ENCODE measurements around the gene VCAN. TPM values are rescaled to one million over a fixed set of nuclear protein-coding genes. Genes with fewer than 3 reads are reported as not detected.

VCAN gene
- total and polyA plus RNA-seq, 2 of the 8 experiments (the other 6 are each of a cell fraction or from before 2014, with no cell fraction given): 146 to 404 TPM

DNA sequence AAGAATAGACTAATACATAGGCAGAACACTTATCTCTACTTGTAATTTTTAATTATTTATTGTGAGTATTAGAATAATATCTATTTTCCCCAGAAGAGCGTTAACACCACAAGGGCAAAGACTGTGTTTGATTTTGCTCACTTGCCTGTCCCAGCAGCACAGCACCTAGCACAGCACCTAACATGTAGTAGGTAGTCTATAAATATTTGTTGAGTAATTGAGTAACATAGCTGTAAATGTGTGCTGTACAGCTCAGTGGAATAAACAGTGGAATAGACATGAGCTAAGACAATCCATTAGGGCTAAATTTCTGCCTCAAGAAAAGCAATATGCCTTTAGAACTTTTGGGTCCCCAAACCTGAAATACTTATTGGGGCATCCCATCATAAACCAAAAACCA, 49.3 kb upstream of the VCAN start:
- Histone ChIP-seq H2AK5ac (ENCODE audit: low read depth, low read length) (no peak overlapping the region), H3K36me3 (ENCODE audit: control insufficient read depth in 2 of 4, insufficient read depth in 4 of 4, low read length in 3 of 4) (no peaks in the 10 kb centered on the region), H3K79me2 (ENCODE audit: control insufficient read depth in 1 of 2, insufficient read depth in 2 of 2, low read length in 2 of 2) (no peaks in the 10 kb centered on the region), H3K4me3 (ENCODE audit: extremely low read depth in 1 of 4, insufficient read depth in 2 of 4, low read depth in 3 of 4, low read length in 4 of 4) (no peak overlapping the region), H3K79me1 (ENCODE audit: low read depth, low read length) (no peaks in the 10 kb centered on the region), H3K18ac (ENCODE audit: extremely low read depth, low read length) (no peak overlapping the region), H3K23ac (ENCODE audit: insufficient read length) (no peak overlapping the region), H4K5ac (ENCODE audit: insufficient read length, low read depth, low read length) (no peak overlapping the region), H3K9ac (replicated peaks in 1 of 4; ENCODE audit: extremely low read depth in 1 of 4, low read depth in 3 of 4, low read length in 3 of 4) (no peak overlapping the region), H2AFZ (ENCODE audit: low read length) (no peak overlapping the region), H4K91ac (replicated peaks; ENCODE audit: insufficient read length, low read length) (no peak overlapping the region), H4K20me1 (replicated peaks in 1 of 2; ENCODE audit: control insufficient read depth in 1 of 2, insufficient read depth in 2 of 2, low read length in 2 of 2) (no peaks in the 10 kb centered on the region), H3K4me2 (ENCODE audit: insufficient read depth in 1 of 2, low read depth in 2 of 2, low read length in 2 of 2) (no peak overlapping the region), H3K23me2 (ENCODE audit: low read depth, low read length) (no peaks in the 10 kb centered on the region), H3K56ac (replicated peaks; ENCODE audit: insufficient read length, low read depth, low read length) (no peak overlapping the region), H2BK20ac (ENCODE audit: low read length) (no peak overlapping the region), H3K27me3 (replicated peaks in 1 of 4; ENCODE audit: control insufficient read depth in 3 of 4, extremely low read depth in 1 of 4, insufficient read depth in 3 of 4, low read length in 3 of 4) (peaks cover 0 to 1% (median 0%) of the 10 kb centered on the region in 4 experiments; a peak in 1 of 7 replicates), H2BK120ac (replicated peaks; ENCODE audit: low read depth, low read length) (no peak overlapping the region), H3K9me3 (ENCODE audit: insufficient read depth in 2 of 2, low read depth in 1 of 2, low read length in 1 of 2) (peaks cover 0 to 3% of the 10 kb centered on the region in 2 experiments; a peak in 2 of 4 replicates), H2BK12ac (ENCODE audit: low read depth, low read length) (no peak overlapping the region), H3K27ac (ENCODE audit: low read depth, low read length) (no peak overlapping the region), H3K4me1 (replicated peaks in 1 of 4; ENCODE audit: control insufficient read depth in 3 of 4, insufficient read depth in 4 of 4, low read length in 3 of 4) (peaks cover 0 to 6% (median 0%) of the 10 kb centered on the region in 4 experiments; a peak in 2 of 7 replicates), H2BK15ac (ENCODE audit: low read length) (no peak overlapping the region), H3K14ac (ENCODE audit: insufficient read length) (no peak overlapping the region), H4K8ac (ENCODE audit: extremely low read depth, insufficient read depth, low read length) (no peak overlapping the region), H2BK5ac (ENCODE audit: low read depth, low read length) (no peak overlapping the region), H3K4ac (replicated peaks; ENCODE audit: insufficient read length, low read depth, low read length) (no peak overlapping the region)
- no peak for FAIRE-seq
- CTCF ChIA-PET (ENCODE audit: partially characterized antibody): interaction anchor here (0.8 kb wide), 1 partner anchor 35 kb away, joined by 3 read pairs; no protein-coding TSS in a partner anchor
- no peak for TF ChIP-seq FOSL1 (IDR thresholded peaks at IDR 0.05; ENCODE audit: insufficient read depth, low read depth, low read length)
- TF ChIP-seq GABPA (IDR thresholded peaks at IDR 0.05; ENCODE audit: borderline replicate concordance, insufficient read depth, low read length): no peak
- no peak for TF ChIP-seq SUZ12 (IDR thresholded peaks at IDR 0.05; ENCODE audit: low read length)
- no peak for TF ChIP-seq CREB1 (IDR thresholded peaks at IDR 0.05)
- TF ChIP-seq ASH2L (IDR thresholded peaks at IDR 0.05; ENCODE audit: low read length): no peak
- no peak for TF ChIP-seq KDM1A (IDR thresholded peaks at IDR 0.05; ENCODE audit: borderline replicate concordance, low read length)
- no peak for TF ChIP-seq TEAD4 (IDR thresholded peaks at IDR 0.05; ENCODE audit: low read depth, low read length)
- POLR2A ChIA-PET (ENCODE audit: partially characterized antibody): no interaction called here
- DNase-seq (ENCODE audit: low read depth in 1 of 2, low spot score in 2 of 2): no peak
- 88% methylated on average over 1 of the region's 1 CpG; no CpG with 5 or more reads in 1 of the 2 experiments for WGBS, 2 experiments (ENCODE audit: extremely low coverage in 1 of 2, insufficient coverage in 1 of 2, insufficient read length in 1 of 2, insufficient replicate concordance in 2 of 2, low coverage in 1 of 2, low lambda C conversion rate in 2 of 2, missing lambda C conversion rate in 1 of 2)

Data from H1 (cell line).